GM19043 (cell line): ENCODE data around the gene FHL2.
A peak's percentile ranks its signal among the peaks of the same experiment; 100 is the strongest.

Source experiments
- ATAC-seq: cut with Tn5 transposase; IDR thresholded peaks from one replicate; pipeline ENCODE4 v1.9.1; 2021; ENCODE audit warnings: low read depth; ENCODE audit not compliant: unreplicated experiment

FHL2 gene

DNA sequence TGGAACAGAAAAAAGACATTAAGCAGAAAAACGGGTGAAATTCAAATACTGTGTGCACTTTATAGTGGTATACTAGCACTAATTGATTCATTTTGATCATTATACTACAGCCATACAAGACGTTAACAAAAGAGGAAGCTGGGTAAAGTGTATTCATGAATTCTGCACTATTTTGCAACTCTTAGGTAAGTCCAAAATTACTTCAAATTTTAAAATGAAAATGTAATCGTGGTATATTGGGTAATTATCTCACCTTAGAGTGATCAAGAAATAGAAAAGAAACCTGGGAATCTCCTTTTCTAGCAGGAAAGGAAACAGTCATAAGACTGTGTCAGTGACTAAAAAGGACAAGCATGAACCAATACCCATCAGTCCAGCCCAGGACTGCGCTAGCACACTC, 74.8 kb downstream of the FHL2 start:
- no peak for ATAC-seq

GRCh38 chr2:105323111-105323510, 75.7 kb downstream of the FHL2 start:
- ATAC-seq, result no peak

DNA sequence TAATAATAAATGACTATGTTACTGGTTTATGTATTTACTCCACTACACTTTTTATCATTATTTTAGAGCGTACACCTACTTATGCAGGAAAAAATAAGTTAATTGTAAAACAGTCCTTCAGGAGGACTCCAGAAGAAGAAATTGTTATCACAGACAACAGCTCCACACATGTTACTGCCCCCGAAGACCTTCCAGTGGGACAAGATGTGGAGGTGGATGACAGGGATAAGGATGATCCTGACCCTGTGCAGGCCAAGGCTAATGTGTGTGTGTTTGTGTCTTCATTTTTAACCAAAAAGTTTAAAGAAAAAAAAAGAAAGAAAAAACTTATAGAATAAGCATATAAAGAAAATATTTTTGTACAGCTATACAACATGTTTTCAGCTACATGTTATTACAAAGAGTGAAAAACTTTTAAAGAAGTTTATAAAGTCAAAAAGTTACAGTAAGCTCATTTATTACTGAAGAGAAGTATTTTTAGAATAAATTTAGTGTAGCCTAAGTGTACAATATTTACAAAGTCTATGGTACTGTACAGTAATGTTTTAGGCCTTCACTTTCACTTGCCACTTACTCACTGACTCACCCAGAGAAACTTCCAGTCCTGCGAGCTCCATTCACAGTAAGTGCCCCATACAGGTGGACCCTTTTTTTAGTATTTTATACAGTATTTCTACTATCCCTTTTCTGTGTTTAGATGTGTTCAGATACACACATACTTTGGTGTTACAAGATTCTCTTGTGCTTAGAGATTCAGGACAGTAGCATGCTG, 76.8 kb downstream of the FHL2 start:
- no peak for ATAC-seq

DNA sequence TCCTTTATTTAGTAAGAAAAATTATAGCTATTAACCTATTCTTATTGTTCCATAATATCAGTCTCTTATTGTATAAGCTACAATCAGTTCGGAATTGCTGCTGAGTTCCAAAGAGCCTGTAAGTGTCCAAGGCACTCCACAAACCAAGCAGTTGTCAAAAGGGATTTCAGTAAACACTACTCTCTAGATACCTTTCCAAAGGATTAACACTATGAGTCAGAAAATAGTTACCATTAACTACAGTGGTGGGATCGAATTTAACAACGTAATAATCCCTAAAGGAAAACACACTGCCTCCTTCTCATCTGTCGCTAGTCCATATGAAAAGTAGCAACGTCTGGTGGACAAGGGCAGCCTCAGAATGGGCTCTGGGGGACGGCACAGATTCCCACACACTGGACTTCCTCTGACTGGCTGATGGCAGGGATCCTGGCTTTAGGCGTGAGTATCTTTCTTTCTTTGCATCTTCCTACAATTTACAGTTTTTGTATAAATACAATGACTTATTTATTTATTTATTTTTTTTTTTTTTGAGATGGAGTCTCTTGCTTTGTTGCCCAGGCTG, 78.1 kb downstream of the FHL2 start:
- ATAC-seq, result no peak

DNA sequence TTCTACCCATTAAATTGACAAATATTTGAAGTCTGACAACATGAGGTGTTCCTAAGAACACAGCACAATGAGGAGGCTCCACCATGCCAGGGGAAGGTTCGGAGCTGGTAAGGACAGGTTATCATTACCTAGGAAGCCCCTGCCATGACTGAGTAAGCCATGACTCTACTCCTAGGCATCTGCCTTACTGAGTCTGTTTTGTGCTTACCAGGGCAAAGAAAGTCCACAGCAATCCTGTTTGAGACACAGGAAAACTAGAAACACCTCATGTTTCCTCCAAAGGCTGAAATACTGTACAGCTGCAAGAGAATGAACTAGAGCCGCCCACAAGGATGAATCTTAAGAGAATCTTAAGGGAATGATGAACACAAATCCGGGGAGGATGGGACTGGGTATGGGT, 80.9 kb downstream of the FHL2 start:
- ATAC-seq, result no peak

GRCh38 chr2:105315314-105315713, 83.5 kb downstream of the FHL2 start:
- ATAC-seq, result peak; percentile 44

- ATAC-seq, result no peak
Observed at GRCh38 chr2:105313877-105314276, 85.0 kb downstream of the FHL2 start.
